ENCODE measurements around the gene BLACAT1.
"Not testable (repeated sequence)": the region's sequence is repeated elsewhere in the genome, so short reads cannot be mapped to it uniquely, and the experiment has no call there.

Gene BLACAT1

GRCh38 chr1:205417870-205418635, 37.8 kb downstream of the BLACAT1 start:
- no peak for DNase-seq (ENCODE audit: low read depth)

- no peak for DNase-seq (ENCODE audit: low read depth)
Observed at GRCh38 chr1:205416322-205416721, 39.5 kb downstream of the BLACAT1 start.

- DNase-seq (ENCODE audit: low read depth), result no peak
Observed at GRCh38 chr1:205410581-205411298, 45.1 kb downstream of the BLACAT1 start.

GRCh38 chr1:205407970-205408369, 47.9 kb downstream of the BLACAT1 start:
- no peak for DNase-seq (ENCODE audit: low read depth)

GRCh38 chr1:205406252-205406651, 49.6 kb downstream of the BLACAT1 start:
- DNase-seq (ENCODE audit: low read depth), result not testable (repeated sequence)
